Measurements from ENCODE around the gene KRTAP10-3. TPM values are rescaled to one million over a fixed set of nuclear protein-coding genes. Genes with fewer than 3 reads are reported as not detected.

KRTAP10-3 gene
- total and polyA plus RNA-seq, 2 of the 13 experiments (the other 11 are each of a cell fraction or from before 2014, with no cell fraction given), result not detected

- TF ChIP-seq ZNF280B (CRISPR knock-in tag; IDR thresholded peaks at IDR 0.05; ENCODE audit: borderline replicate concordance), result 0 out of 2 replicates have a peak, but pooled peaks have one; percentile 44
- TF ChIP-seq ZNF138 (CRISPR knock-in tag; IDR thresholded peaks at IDR 0.05; ENCODE audit: low read depth), result no peak
- no peak for TF ChIP-seq ZNF619 (CRISPR knock-in tag; IDR thresholded peaks at IDR 0.05)
- no peak for TF ChIP-seq MED8 (CRISPR knock-in tag; IDR thresholded peaks at IDR 0.05; ENCODE audit: insufficient replicate concordance)
- no peak for TF ChIP-seq FOXO4 (CRISPR knock-in tag; conservative IDR thresholded peaks at IDR 0.05)
- 0 out of 2 replicates have a peak, but pooled peaks have one; percentile 14 for TF ChIP-seq IRF2 (CRISPR knock-in tag; IDR thresholded peaks at IDR 0.05)
- TF ChIP-seq KDM5B (CRISPR knock-in tag; IDR thresholded peaks at IDR 0.05; ENCODE audit: borderline replicate concordance), result peak; percentile 38; the same call in 1 of the 2 replicates
- TF ChIP-seq ZNF33B (CRISPR knock-in tag; IDR thresholded peaks at IDR 0.05), result no peak
- no peak for TF ChIP-seq MTF1 (CRISPR knock-in tag; IDR thresholded peaks at IDR 0.05)
- TF ChIP-seq ZNF30 (CRISPR knock-in tag; IDR thresholded peaks at IDR 0.05), result no peak
- TF ChIP-seq ZUFSP (CRISPR knock-in tag; IDR thresholded peaks at IDR 0.05; ENCODE audit: borderline replicate concordance), result no peak
- TF ChIP-seq CC2D1A (CRISPR knock-in tag; IDR thresholded peaks at IDR 0.05), result no peak
- no peak for TF ChIP-seq HDAC6 (IDR thresholded peaks at IDR 0.05; ENCODE audit: low read depth, low read length)
- no peak for TF ChIP-seq ATM (IDR thresholded peaks at IDR 0.05; ENCODE audit: borderline replicate concordance)
- TF ChIP-seq, protein P1, sequence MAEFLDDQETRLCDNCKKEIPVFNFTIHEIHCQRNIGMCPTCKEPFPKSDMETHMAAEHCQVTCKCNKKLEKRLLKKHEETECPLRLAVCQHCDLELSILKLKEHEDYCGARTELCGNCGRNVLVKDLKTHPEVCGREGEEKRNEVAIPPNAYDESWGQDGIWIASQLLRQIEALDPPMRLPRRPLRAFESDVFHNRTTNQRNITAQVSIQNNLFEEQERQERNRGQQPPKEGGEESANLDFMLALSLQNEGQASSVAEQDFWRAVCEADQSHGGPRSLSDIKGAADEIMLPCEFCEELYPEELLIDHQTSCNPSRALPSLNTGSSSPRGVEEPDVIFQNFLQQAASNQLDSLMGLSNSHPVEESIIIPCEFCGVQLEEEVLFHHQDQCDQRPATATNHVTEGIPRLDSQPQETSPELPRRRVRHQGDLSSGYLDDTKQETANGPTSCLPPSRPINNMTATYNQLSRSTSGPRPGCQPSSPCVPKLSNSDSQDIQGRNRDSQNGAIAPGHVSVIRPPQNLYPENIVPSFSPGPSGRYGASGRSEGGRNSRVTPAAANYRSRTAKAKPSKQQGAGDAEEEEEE (CRISPR knock-in tag; IDR thresholded peaks at IDR 0.05; ENCODE audit: borderline replicate concordance), result no peak
- no peak for TF ChIP-seq ZNF577 (CRISPR knock-in tag; IDR thresholded peaks at IDR 0.05; ENCODE audit: borderline replicate concordance, low read depth)
- TF ChIP-seq SMAD9 (CRISPR knock-in tag; IDR thresholded peaks at IDR 0.05), result no peak
- TF ChIP-seq U2AF2 (IDR thresholded peaks at IDR 0.05; ENCODE audit: low read depth, low read length), result no peak
- TF ChIP-seq NONO (IDR thresholded peaks at IDR 0.05), result no peak
- peak; percentile 77 for TF ChIP-seq NONO (CRISPR knock-in tag; conservative IDR thresholded peaks at IDR 0.05)
- 0 out of 2 replicates have a peak, but pooled peaks have one; percentile 21 for TF ChIP-seq ESRRA (CRISPR knock-in tag; IDR thresholded peaks at IDR 0.05; ENCODE audit: low read depth)
- TF ChIP-seq EED (CRISPR knock-in tag; IDR thresholded peaks at IDR 0.05), result no peak
- TF ChIP-seq, protein P2, sequence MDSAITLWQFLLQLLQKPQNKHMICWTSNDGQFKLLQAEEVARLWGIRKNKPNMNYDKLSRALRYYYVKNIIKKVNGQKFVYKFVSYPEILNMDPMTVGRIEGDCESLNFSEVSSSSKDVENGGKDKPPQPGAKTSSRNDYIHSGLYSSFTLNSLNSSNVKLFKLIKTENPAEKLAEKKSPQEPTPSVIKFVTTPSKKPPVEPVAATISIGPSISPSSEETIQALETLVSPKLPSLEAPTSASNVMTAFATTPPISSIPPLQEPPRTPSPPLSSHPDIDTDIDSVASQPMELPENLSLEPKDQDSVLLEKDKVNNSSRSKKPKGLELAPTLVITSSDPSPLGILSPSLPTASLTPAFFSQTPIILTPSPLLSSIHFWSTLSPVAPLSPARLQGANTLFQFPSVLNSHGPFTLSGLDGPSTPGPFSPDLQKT (CRISPR knock-in tag; IDR thresholded peaks at IDR 0.05; ENCODE audit: borderline replicate concordance), result no peak
These were observed 41.3 kb downstream of the KRTAP10-3 start (continued) for GRCh38 chr21:44517175-44517899.
